ENCODE measurements around the gene DPF1.

DPF1 gene

GRCh38 chr19:38218204-38218603 lies 5.8 kb downstream of the DPF1 start:
- no peak for DNase-seq

- DNase-seq = no peak
These were observed 7.0 kb downstream of the DPF1 start for GRCh38 chr19:38216785-38217641.

- peak; percentile 56 for DNase-seq
These were observed 10.0 kb downstream of the DPF1 start for GRCh38 chr19:38213911-38214625.

GRCh38 chr19:38213469-38213868 lies 10.6 kb downstream of the DPF1 start:
- no peak for DNase-seq

- DNase-seq = no peak
These were observed 12.3 kb downstream of the DPF1 start for GRCh38 chr19:38211766-38212165.

- DNase-seq = no peak
These were observed 12.9 kb downstream of the DPF1 start for GRCh38 chr19:38211151-38211591.

- DNase-seq = no peak
These were observed 13.5 kb downstream of the DPF1 start for GRCh38 chr19:38210458-38210987.

- DNase-seq = no peak
These were observed 14.2 kb downstream of the DPF1 start for GRCh38 chr19:38209671-38210457.

- no peak for DNase-seq
These were observed 14.9 kb downstream of the DPF1 start for GRCh38 chr19:38209152-38209551.

GRCh38 chr19:38208571-38208970 lies 15.5 kb downstream of the DPF1 start:
- no peak for DNase-seq

- no peak for DNase-seq
These were observed 16.5 kb downstream of the DPF1 start for GRCh38 chr19:38207543-38207942.

- no peak for DNase-seq
These were observed 17.1 kb downstream of the DPF1 start for GRCh38 chr19:38206928-38207327.

GRCh38 chr19:38206006-38206745 lies 17.8 kb downstream of the DPF1 start:
- no peak for DNase-seq

- no peak for DNase-seq
These were observed 19.3 kb downstream of the DPF1 start for GRCh38 chr19:38204728-38205127.

- no peak for DNase-seq
These were observed 19.9 kb downstream of the DPF1 start for GRCh38 chr19:38204096-38204495.

GRCh38 chr19:38203197-38203596 lies 20.8 kb downstream of the DPF1 start:
- DNase-seq = no peak

GRCh38 chr19:38202504-38202903 lies 21.5 kb downstream of the DPF1 start:
- no peak for DNase-seq

- no peak for DNase-seq
These were observed 22.3 kb downstream of the DPF1 start for GRCh38 chr19:38201731-38202130.

GRCh38 chr19:38199340-38199739 lies 24.7 kb downstream of the DPF1 start:
- DNase-seq = no peak

GRCh38 chr19:38197937-38198704 lies 25.9 kb downstream of the DPF1 start:
- DNase-seq = no peak

GRCh38 chr19:38196948-38197656 lies 26.9 kb downstream of the DPF1 start:
- DNase-seq = no peak
